DOHH2 (cell line): ENCODE data around the gene C20orf202.

Source experiments
- CTCF ChIP-seq: fragments of 200-600 bp; sonication (generic); IDR thresholded peaks from one replicate; pipeline ENCODE4 v1.5.1; 2014; ENCODE audit warnings: antibody characterized with exemption, mild to moderate bottlenecking, low read depth, low read length; ENCODE audit not compliant: poor library complexity, severe bottlenecking
- EZH2phosphoT487 ChIP-seq: fragments of 200-600 bp; sonication (generic); IDR thresholded peaks from 2 replicates; pipeline ENCODE4 v1.6.1; 2017; ENCODE audit warnings: borderline replicate concordance, mild to moderate bottlenecking, antibody characterized with exemption, low read length, moderate library complexity, mixed read lengths

GRCh38 chr20:1224205-1224890 is 21.1 kb downstream of the C20orf202 start:
- TF ChIP-seq CTCF (no peak), EZH2phosphoT487 (no peak)
